ENCODE data around the gene F7.

Gene F7

DNA sequence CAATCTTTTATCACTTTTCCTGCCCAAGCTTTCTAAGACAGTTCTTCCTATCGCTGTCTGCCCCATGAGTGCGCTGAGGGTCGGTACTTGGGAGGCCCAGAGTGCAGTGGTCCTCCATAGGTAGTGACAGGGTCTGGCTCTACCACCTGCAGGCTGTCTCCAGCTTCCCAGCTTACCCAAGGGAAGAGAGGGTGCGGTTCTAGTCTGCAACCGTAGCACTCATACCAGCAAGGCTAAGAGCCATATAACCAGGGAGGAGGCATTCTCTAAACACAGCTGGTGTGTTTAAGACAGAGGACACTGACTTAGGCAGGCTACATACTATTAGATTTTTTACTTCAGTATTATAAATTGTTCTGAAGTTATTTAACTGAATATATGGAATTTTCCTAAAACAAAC, 61.1 kb downstream of the F7 start:
- no peak for DNase-seq (ENCODE audit: low spot score)
- TF ChIP-seq, protein P1, sequence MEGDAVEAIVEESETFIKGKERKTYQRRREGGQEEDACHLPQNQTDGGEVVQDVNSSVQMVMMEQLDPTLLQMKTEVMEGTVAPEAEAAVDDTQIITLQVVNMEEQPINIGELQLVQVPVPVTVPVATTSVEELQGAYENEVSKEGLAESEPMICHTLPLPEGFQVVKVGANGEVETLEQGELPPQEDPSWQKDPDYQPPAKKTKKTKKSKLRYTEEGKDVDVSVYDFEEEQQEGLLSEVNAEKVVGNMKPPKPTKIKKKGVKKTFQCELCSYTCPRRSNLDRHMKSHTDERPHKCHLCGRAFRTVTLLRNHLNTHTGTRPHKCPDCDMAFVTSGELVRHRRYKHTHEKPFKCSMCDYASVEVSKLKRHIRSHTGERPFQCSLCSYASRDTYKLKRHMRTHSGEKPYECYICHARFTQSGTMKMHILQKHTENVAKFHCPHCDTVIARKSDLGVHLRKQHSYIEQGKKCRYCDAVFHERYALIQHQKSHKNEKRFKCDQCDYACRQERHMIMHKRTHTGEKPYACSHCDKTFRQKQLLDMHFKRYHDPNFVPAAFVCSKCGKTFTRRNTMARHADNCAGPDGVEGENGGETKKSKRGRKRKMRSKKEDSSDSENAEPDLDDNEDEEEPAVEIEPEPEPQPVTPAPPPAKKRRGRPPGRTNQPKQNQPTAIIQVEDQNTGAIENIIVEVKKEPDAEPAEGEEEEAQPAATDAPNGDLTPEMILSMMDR (IDR thresholded peaks at IDR 0.05) = no peak
- no peak overlapping the region for H3K4me3 ChIP-seq
- H3K27ac ChIP-seq = no peak overlapping the region

- Histone ChIP-seq H3K27ac (no peak overlapping the region), H3K4me3 (no peak overlapping the region)
- TF ChIP-seq, protein P1 (IDR thresholded peaks at IDR 0.05) = no peak
- no peak for DNase-seq (ENCODE audit: low spot score)
Measured at GRCh38 chr13:113167155-113167554, 61.6 kb downstream of the F7 start.

GRCh38 chr13:113167575-113167974, 62.0 kb downstream of the F7 start:
- Histone ChIP-seq H3K27ac (no peak overlapping the region), H3K4me3 (no peak overlapping the region)
- no peak for DNase-seq (ENCODE audit: low spot score)
- TF ChIP-seq, protein P1 (IDR thresholded peaks at IDR 0.05) = no peak

DNA sequence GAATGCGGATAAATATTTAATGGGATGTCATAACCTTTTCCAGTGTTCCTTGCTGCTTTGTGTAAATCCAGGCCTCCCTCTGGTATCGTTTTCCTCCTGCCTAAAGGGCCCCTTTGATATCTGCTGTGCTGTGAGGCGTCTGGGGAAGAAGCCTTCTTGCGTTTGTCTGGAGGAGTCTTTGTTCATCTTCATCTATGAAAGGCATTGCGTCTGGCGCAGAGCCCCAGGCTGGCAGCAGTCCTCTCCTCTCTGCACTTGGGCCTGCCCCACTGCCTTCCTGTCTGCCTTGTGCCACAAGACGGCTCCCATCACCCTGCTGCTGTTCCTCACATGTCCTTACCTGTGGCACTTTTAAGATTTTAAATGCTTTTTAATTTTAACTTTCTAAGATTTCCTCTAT, 62.6 kb downstream of the F7 start:
- DNase-seq (ENCODE audit: low spot score) = no peak
- TF ChIP-seq, protein P1 (IDR thresholded peaks at IDR 0.05) = no peak
- no peak overlapping the region for H3K4me3 ChIP-seq
- H3K27ac ChIP-seq = no peak overlapping the region

GRCh38 chr13:113169277-113170272, 64.0 kb downstream of the F7 start:
- no peak for DNase-seq (ENCODE audit: low spot score)
- Histone ChIP-seq H3K4me3 (no peak overlapping the region), H3K27ac (no peak overlapping the region)
- TF ChIP-seq, protein P1 (IDR thresholded peaks at IDR 0.05) = no peak

All from coronary artery (tissue), 2 donors.